Effector memory CD8-positive, alpha-beta T cell (primary cell): Measurements from ENCODE around the gene IL17RA.
A peak's percentile ranks its signal among the peaks of the same experiment; 100 is the strongest.

Experiments
- ATAC-seq: fragments of 150-1000 bp; cut with Tn5 transposase; replicated peaks from 2 replicates; pipeline ENCODE4 v1.10.0; 2021; ENCODE audit warnings: mild to moderate bottlenecking, moderate library complexity
- DNase-seq, 3 experiments: peaks; one replicate each; pipeline ENCODE4 v3.0.0; 2021
- H3K27ac Mint-ChIP-seq, 2 donors: one replicate each; pipeline ENCODE4 v1.8.0; 2022; ENCODE audit warnings: mild to moderate bottlenecking in 2 of 2, mixed read lengths in 2 of 2, moderate library complexity in 2 of 2
- H3K27me3 Mint-ChIP-seq, 2 donors: one replicate each; pipeline ENCODE4 v1.8.0; 2022; ENCODE audit warnings: mixed read lengths in 2 of 2
- H3K36me3 Mint-ChIP-seq: one replicate; pipeline ENCODE4 v1.8.0; 2022; ENCODE audit warnings: mild to moderate bottlenecking, moderate library complexity, mixed read lengths; ENCODE audit not compliant: insufficient read depth
- H3K4me1 Mint-ChIP-seq, 2 donors: one replicate each; pipeline ENCODE4 v1.8.0; 2022; ENCODE audit warnings: low read depth in 2 of 2, mixed read lengths in 2 of 2
- H3K4me3 Mint-ChIP-seq, 2 donors: one replicate each; pipeline ENCODE4 v1.8.0; 2022; ENCODE audit warnings: mild to moderate bottlenecking in 2 of 2, mixed read lengths in 2 of 2, moderate library complexity in 2 of 2
- H3K9me3 Mint-ChIP-seq, 2 donors: one replicate each; pipeline ENCODE4 v1.8.0; 2022; ENCODE audit warnings: mixed read lengths in 2 of 2

Gene IL17RA

GRCh38 chr22:17103351-17103750, 18.6 kb downstream of the IL17RA start:
- Mint-ChIP-seq H3K27me3 (no peaks in the 10 kb centered on the region), H3K4me1 (peaks cover 21 to 37% of the 10 kb centered on the region in 2 donors), H3K9me3 (no peaks in the 10 kb centered on the region), H3K36me3 (peaks cover 82% of the 10 kb centered on the region), H3K4me3 (no peak overlapping the region), H3K27ac (no peak overlapping the region)
- no peak for DNase-seq
- no peak for ATAC-seq

GRCh38 chr22:17104336-17104935, 19.6 kb downstream of the IL17RA start:
- Mint-ChIP-seq H3K27me3 (no peaks in the 10 kb centered on the region), H3K9me3 (no peaks in the 10 kb centered on the region), H3K27ac (no peak overlapping the region), H3K4me3 (no peak overlapping the region), H3K4me1 (peaks cover 10 to 28% of the 10 kb centered on the region in 2 donors), H3K36me3 (peaks cover 73% of the 10 kb centered on the region)
- no peak for DNase-seq
- ATAC-seq: no peak

GRCh38 chr22:17105143-17106129, 20.6 kb downstream of the IL17RA start:
- Mint-ChIP-seq H3K27ac (peak overlapping the region in 1 of 2 donors; percentile 79), H3K36me3 (peaks cover 72% of the 10 kb centered on the region), H3K4me1 (peaks cover 8 to 28% of the 10 kb centered on the region in 2 donors), H3K4me3 (no peak overlapping the region), H3K27me3 (no peaks in the 10 kb centered on the region), H3K9me3 (no peaks in the 10 kb centered on the region)
- no peak for DNase-seq
- no peak for ATAC-seq

- Mint-ChIP-seq H3K36me3 (peaks cover 65% of the 10 kb centered on the region), H3K27ac (peak overlapping the region in 1 of 2 donors; percentile 79), H3K27me3 (no peaks in the 10 kb centered on the region), H3K4me1 (peaks cover 5 to 24% of the 10 kb centered on the region in 2 donors), H3K4me3 (peak overlapping the region in 1 of 2 donors; percentile 37), H3K9me3 (no peaks in the 10 kb centered on the region)
- peak; percentile 24 for ATAC-seq
- DNase-seq: no peak
Observed at GRCh38 chr22:17106161-17106784, 21.5 kb downstream of the IL17RA start.

GRCh38 chr22:17106785-17107546, 22.2 kb downstream of the IL17RA start:
- DNase-seq (no peak), ATAC-seq (peak; percentile 43)
- H3K36me3 Mint-ChIP-seq: peaks cover 59% of the 10 kb centered on the region
- peak overlapping the region in 1 of 2 donors; percentile 37 for H3K4me3 Mint-ChIP-seq
- H3K4me1 Mint-ChIP-seq: peaks cover 3 to 18% of the 10 kb centered on the region in 2 donors
- H3K9me3 Mint-ChIP-seq: no peaks in the 10 kb centered on the region
- peak overlapping the region in 1 of 2 donors; percentile 79 for H3K27ac Mint-ChIP-seq
- H3K27me3 Mint-ChIP-seq: no peaks in the 10 kb centered on the region

GRCh38 chr22:17107547-17107810, 22.7 kb downstream of the IL17RA start:
- peak overlapping the region; percentile 60 to 79 for H3K27ac Mint-ChIP-seq
- H3K36me3 Mint-ChIP-seq: peaks cover 53% of the 10 kb centered on the region
- H3K4me1 Mint-ChIP-seq: peaks cover 8 to 21% of the 10 kb centered on the region in 2 donors
- DNase-seq: no peak
- no peaks in the 10 kb centered on the region for H3K27me3 Mint-ChIP-seq
- no peaks in the 10 kb centered on the region for H3K9me3 Mint-ChIP-seq
- no peak for ATAC-seq
- H3K4me3 Mint-ChIP-seq: no peak overlapping the region

GRCh38 chr22:17108256-17109112, 23.7 kb downstream of the IL17RA start:
- no peaks in the 10 kb centered on the region for H3K27me3 Mint-ChIP-seq
- ATAC-seq: no peak
- DNase-seq: no peak
- peaks cover 9 to 21% of the 10 kb centered on the region in 2 donors for H3K4me1 Mint-ChIP-seq
- no peaks in the 10 kb centered on the region for H3K9me3 Mint-ChIP-seq
- H3K36me3 Mint-ChIP-seq: peaks cover 48% of the 10 kb centered on the region
- H3K27ac Mint-ChIP-seq: no peak overlapping the region
- no peak overlapping the region for H3K4me3 Mint-ChIP-seq

GRCh38 chr22:17109113-17109865, 24.5 kb downstream of the IL17RA start:
- no peaks in the 10 kb centered on the region for H3K9me3 Mint-ChIP-seq
- no peak overlapping the region for H3K4me3 Mint-ChIP-seq
- DNase-seq (no peak), ATAC-seq (no peak)
- peaks cover 44% of the 10 kb centered on the region for H3K36me3 Mint-ChIP-seq
- H3K27me3 Mint-ChIP-seq: no peaks in the 10 kb centered on the region
- H3K27ac Mint-ChIP-seq: peak overlapping the region; percentile 32 to 65
- H3K4me1 Mint-ChIP-seq: peaks cover 14 to 25% of the 10 kb centered on the region in 2 donors

- no peak for DNase-seq
Observed at GRCh38 chr22:17109976-17110375, 25.2 kb downstream of the IL17RA start.

GRCh38 chr22:17110791-17111550, 26.2 kb downstream of the IL17RA start:
- peaks cover 32% of the 10 kb centered on the region for H3K36me3 Mint-ChIP-seq
- no peaks in the 10 kb centered on the region for H3K9me3 Mint-ChIP-seq
- no peak for DNase-seq
- H3K27ac Mint-ChIP-seq: no peak overlapping the region
- peaks cover 24 to 39% of the 10 kb centered on the region in 2 donors for H3K4me1 Mint-ChIP-seq
- H3K4me3 Mint-ChIP-seq: no peak overlapping the region
- ATAC-seq: no peak
- H3K27me3 Mint-ChIP-seq: no peaks in the 10 kb centered on the region

More at GRCh38 chr22:17109976-17110375, 25.2 kb downstream of the IL17RA start:
- H3K4me1 Mint-ChIP-seq: peaks cover 17 to 31% of the 10 kb centered on the region in 2 donors
- peaks cover 37% of the 10 kb centered on the region for H3K36me3 Mint-ChIP-seq
- H3K9me3 Mint-ChIP-seq: no peaks in the 10 kb centered on the region
- H3K27ac Mint-ChIP-seq: peak overlapping the region in 1 of 2 donors; percentile 32
- H3K4me3 Mint-ChIP-seq: no peak overlapping the region
- H3K27me3 Mint-ChIP-seq: no peaks in the 10 kb centered on the region
- ATAC-seq: no peak

GRCh38 chr22:17112491-17113042, 27.8 kb downstream of the IL17RA start:
- Mint-ChIP-seq H3K36me3 (peaks cover 17% of the 10 kb centered on the region), H3K27ac (no peak overlapping the region), H3K4me1 (peaks cover 40 to 44% of the 10 kb centered on the region in 2 donors), H3K27me3 (no peaks in the 10 kb centered on the region), H3K4me3 (no peak overlapping the region), H3K9me3 (no peaks in the 10 kb centered on the region)
- ATAC-seq (no peak), DNase-seq (no peak)
